ENCODE data around the gene LCA5L.
A peak's percentile ranks its signal among the peaks of the same experiment; 100 is the strongest.
"Not testable (repeated sequence)": the region's sequence is repeated elsewhere in the genome, so short reads cannot be mapped to it uniquely, and the experiment has no call there.

LCA5L gene

DNA sequence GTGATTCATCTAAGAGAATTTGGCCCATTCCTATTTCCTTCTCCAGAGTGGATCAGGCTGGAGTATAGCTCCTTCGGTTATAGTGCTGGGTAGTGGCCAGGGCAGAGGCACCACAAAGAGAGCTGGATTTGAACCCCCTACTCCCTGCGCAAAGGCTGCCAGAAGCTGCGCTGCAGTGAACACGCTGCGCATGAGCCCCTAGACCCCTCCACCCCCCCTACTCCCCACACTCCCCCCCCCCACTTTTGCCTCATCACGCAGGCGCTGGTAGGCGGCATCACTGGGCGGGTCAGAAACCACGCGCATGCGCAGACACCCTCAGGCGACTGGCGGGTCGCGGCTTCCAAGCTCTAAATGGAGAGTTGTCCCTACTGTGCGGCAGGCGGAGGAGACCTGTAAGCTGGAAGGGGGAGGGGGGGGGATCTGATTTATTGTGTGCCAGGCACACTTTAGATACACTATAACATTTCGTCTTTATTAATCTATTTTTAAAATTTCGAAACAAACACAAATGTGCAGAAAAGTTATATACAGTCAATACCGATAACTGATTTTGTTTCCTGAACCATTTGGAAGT is 58.0 kb downstream of the LCA5L start:
- peak; percentile 91 for DNase-seq (ENCODE audit: low read depth)

DNA sequence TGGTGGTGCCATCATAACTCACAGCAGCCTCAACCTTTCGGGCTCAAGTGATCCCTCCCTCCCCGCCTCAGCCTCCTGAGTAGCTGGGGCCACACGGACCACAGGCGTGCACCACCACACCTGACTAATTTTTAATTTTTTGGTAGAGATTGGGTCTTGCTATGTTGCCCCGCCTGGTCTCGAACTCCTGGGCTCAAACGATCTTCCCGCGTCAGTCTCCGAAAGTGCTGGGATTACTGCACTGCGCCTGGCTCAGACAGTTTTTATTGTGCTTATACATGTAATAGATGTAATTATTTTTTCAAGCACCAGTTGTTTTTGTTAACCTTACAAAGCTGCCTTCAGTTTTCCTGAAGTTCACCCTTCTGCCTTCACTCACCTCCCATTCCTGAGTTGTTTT is 58.7 kb downstream of the LCA5L start:
- no peak for DNase-seq (ENCODE audit: low read depth)

DNA sequence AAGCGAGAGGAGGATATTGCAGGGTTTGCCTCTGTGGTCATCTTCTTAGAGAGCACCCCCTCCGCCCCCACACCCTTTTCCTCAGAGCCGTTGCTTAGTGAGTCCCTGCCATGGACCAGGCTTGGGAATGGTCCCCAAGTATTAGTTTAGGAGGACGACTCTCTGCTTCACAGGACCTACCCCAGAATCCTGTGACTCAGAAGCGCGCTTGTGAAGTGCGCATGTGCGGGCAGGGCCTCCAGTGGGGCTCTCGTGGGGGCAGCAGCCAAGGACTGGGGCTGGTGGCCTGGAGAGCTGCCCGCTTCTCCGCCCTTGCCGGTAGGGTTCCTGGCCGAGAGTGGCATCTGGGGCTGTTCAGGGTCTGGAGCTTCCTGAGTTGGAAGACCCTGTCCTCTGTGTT is 59.4 kb downstream of the LCA5L start:
- DNase-seq (ENCODE audit: low read depth): no peak

DNA sequence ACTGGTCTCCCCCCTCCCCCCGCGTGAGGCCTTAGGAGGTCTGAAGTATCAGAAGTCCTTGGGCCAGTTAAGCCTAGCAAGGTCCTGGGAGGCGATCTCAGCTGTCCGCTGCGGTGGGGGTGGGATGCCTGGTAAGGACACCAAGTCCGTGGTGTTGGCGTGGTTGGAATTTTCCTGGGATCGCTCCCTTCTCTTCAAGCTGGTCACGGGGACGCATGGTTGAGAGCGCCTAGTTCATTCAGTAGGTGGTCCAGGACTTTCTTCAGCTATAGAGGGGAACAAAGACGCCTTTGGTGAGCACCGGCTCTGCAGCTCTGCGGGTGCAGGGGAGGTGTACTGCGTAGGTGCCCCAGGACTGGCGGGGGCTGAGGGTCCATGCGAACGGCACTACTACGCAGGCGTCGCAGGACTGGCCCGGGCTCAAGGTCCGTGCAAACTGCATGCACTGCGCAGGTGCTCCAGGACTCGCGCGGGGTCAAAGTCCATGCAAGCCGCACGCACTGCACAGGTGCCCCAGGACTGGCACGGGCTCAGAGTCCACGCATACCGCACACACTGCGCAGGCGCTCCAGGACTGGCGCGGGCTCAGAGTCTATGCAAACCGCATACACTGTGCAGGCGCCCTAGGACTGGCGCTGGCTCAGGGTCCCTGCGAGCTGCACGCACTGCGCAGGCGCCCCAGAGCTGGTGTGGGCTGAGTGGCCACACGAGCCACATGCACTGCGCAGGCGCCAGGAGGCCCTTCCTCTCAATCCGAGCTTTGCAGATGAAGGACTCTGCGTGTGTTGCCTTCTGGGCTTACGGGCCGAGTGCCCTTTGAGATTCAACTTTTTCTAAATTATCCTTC is 60.1 kb downstream of the LCA5L start:
- peak; percentile 38 for DNase-seq (ENCODE audit: low read depth)

DNA sequence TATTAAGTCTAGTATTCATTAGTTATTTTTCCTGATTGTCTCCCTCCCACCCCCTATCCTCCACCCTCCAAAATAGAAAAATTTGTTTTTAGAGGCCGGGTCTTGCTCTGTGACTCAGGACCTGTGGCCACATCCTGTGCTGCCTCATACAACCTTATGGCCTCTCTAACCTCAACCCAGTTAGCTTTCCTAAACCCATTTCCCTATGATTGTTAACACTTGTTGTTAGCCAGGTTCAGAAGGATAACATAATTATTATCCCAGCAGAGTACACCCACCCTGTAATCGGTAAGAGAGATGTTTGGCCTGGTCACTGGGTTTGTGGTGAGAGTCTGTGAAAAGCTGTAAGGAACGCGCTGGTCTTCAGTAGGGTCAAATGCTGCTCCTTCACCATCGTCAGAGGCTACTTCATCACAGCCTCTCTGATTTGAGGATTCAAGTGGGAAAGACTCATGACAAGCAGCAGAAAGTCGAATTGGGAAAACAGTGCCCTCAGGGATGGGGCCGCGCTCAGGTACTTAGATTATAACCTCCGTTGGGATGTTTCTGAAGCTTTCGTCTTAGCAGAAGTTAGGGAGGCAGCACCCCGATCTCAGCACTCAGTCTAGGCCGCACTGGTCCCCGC is 60.8 kb downstream of the LCA5L start:
- DNase-seq (ENCODE audit: low read depth): no peak

DNA sequence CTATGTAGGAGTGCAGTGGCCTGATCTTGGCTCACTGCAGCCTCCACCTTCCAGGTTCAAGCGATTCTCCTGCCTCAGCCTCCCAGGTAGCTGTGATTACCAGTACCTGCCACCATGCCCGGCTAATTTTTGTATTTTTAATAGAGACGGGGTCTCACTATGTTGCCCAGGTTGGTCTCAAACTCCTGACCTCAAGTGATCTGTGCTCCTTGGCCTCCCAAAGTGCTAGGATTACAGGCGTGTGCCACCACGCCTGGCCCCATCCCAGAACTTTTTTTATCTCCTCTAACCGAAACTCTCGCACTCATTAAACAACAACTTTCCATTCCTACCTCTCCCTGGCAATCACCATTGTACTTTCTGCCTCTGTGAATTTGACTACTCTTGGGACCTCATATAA is 63.5 kb downstream of the LCA5L start:
- DNase-seq (ENCODE audit: low read depth): not testable (repeated sequence)

DNA sequence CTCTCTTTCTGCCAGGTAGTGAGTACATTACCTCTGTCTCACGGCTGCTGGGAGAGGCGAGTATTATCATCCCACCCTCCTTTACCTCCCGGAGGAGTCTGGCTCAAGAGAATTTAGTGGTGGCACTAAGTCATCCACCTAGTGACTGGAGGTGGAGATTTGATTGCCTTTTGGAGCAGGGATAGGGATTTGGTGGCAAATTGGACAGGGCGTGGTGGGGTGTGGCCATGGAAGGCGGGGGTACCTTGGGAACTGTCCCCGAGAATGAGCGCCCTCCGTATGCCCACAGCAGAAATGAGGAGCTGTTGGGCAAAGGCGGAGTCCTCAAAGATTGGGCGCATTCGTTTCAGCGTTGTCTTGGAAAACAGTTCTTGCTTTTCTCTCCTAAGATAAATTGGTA is 64.6 kb downstream of the LCA5L start:
- no peak for DNase-seq (ENCODE audit: low read depth)

DNA sequence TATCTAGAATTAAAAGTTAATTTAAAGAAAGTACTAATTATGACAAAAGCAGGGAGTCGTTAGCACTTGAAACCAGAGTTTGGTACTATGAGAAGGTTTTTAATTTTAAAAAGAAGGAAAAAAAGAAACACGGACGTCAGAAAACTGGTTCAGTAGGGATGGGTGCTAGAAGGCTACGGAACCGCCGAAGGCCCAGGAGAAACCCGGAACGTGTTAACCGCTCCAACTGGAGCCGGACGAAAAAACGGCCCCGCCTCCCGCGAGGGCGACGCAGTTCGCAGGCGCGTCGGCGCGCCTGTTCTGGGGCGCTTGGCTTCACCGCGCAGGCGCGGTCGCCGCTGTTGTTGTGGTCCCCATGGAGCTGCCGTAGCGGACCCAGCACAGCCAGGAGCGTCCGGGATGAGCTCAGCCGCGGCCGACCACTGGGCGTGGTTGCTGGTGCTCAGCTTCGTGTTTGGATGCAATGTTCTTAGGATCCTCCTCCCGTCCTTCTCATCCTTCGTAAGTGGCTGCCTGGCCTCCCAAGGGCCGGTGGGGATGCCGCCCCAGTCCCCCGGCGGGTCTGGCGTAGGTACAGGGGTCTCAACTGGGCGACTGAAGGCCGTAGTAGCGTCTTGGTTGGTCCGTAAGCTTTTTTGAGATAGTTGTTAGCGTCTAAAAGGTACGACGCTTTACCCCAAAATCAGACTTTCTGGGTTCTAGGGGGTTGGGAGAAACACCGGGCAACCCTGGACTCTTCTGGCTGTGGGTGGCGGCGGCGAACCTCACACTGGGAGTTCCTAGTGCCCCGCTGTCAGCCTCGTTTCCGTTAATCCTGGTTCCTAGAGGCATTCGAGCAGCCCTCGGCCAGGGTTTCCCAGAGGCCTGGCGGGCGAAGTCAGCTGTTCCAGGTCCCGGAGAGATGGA is 65.3 kb downstream of the LCA5L start:
- peak; percentile 79 for DNase-seq (ENCODE audit: low read depth)

DNA sequence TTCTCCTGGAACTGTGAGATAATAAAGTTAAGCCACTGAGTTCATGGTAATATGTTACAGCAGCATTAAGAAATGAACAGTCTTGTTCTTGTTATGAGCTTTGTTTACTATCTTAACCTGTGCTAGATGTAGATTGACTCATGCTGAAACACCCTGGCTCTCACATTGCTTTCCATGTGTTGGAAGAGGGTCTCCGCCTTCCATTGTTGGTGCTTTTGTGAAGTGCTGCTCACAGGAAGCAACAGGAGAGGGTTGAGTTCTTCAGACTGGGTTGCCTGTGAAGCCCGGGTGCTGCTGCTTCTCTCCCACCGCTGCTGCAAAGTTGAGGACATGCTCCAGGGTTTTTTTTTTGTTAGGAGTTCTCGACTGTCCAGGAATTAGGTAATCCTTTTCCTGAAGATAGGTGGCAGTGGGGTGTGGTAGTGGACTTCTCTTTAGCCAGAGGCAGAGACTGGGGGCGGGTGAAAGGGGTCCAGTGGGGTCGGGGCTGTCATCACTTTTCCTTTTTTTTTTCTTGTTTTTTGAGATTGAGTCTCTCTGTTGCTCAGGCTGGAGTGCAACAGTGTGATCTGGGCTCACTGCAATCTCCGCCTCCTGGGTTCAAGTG is 68.0 kb downstream of the LCA5L start:
- DNase-seq (ENCODE audit: low read depth): no peak

DNA sequence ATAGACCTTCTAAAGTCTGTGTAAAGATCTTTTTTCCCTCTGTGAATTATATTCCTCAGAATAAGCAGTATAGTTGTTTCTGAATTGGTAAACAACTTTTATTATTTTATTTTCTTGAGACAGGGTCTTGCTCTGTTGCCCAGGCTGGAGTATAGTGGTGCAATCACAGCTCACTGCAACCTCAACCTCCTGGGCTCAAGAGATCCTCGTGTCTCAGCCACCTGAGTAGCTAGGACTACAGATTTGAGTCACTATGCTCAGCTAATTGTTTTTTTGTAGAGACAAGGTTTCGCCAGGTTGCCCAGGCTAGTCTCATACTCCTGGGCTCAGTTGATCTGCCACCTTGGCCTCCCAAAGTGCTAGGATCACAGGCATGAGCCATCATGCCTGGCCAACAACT is 70.1 kb downstream of the LCA5L start:
- no peak for DNase-seq (ENCODE audit: low read depth)

DNA sequence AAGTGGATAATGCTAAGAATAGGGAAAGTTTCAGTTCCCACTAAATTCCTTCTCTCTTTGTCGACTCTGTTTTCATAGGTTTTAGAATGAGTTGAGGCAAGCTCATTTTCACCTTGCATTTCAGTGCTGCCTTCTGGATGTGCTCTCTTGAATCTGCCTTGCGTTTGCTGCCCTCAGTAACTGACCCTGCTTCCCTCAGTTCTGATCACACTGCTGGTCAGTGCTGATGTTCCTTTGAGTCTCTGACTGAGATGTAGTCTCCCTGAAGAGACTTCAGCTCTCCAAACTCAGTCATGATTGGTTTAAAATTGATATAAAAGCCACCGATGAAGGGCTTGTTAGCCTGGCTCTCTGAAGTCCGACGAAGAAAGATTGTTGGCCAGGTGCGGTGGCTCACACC is 71.5 kb downstream of the LCA5L start:
- DNase-seq (ENCODE audit: low read depth): no peak

DNA sequence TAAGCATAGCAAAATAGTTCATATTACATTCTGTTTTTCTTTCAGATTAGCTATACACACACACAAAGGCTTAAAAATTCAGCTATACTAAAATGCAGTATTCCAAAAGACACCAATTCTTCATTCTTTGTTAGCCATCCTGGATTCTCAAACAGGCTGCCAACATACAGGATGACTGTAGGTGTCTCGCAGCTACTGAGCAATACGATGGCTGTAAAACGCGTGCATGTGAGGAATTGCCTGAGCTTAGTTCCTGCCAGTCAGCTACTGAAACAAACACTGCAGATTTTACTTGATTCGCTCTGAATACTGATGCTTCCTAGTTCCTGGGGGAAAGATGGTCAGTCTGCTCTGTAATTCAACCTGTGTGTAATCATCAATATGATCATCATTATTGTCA is 71.9 kb downstream of the LCA5L start:
- no peak for DNase-seq (ENCODE audit: low read depth)

DNA sequence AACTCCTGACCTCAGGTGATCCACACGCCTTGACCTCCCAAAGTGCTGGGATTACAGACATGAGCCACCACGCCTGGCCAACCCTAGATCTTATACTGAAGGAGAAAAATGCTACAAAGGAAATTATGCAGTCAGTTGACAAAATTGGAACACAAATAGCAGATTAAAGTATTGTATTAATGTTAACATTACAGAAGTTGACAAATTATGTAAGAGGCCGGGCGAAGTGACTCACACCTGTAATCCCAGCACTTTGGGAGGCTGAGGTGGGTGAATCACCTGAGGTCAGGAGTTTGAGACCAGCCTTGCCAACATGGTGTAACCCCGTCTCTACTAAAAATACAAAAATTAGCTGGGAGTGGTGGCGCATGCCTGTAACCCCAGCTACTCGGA is 75.7 kb downstream of the LCA5L start:
- not testable (repeated sequence) for DNase-seq (ENCODE audit: low read depth)

DNA sequence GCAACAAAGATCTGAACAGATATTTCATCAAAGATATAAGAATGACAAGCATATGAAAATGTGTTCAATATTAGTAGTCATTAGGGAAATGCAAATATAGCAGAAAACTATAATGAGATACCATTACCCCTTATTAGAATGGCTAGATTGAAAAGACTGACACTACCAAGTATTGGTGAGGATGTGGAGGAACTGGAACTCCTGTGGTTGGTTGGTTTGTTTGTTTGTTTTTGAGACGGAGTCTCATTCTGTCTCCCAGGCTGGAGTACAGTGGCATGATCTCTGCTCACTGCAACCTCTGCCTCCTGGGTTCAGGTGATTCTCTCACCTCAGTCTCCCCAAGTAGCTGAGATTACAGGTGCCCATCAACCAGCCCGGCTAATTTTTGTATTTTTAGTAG is 77.8 kb downstream of the LCA5L start:
- no peak for DNase-seq (ENCODE audit: low read depth)

DNA sequence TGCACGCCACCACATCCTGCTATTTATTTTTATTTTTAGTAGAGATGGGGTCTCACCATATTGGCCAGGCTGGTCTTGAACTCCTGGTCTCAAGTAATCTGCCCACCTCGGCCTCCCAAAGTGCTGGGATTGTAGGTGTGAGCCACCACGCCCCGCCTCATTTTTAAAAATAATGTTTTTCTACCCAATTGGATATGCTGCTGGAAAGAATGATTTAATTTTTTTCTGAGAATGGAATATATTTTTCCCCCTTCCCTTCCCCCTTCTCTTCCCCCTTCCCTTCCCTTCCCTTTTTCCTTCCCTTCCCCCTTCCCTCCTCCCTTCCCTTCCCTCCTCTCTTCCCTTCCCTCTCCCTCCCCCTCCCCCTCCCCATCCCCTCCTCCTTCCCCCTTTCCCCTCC is 79.0 kb downstream of the LCA5L start:
- DNase-seq (ENCODE audit: low read depth): no peak

DNA sequence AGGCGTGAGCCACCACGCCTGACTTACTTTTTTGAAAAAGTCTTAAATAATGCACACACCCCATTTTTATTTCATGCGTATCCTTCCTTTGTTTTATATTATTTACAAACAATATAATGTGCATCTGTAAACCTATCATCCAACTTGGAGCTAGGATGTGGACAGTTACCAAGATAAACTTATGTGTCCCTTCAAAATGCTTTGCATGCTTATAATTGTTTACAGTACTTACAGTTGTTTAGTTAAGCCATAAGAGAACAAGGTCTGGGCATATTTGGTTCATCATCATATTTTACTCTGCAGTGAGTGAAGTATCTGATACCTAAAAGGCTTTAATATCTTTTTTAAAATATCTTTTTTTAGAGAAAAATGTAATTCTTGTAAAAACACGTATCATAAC is 80.6 kb downstream of the LCA5L start:
- no peak for DNase-seq (ENCODE audit: low read depth)

DNA sequence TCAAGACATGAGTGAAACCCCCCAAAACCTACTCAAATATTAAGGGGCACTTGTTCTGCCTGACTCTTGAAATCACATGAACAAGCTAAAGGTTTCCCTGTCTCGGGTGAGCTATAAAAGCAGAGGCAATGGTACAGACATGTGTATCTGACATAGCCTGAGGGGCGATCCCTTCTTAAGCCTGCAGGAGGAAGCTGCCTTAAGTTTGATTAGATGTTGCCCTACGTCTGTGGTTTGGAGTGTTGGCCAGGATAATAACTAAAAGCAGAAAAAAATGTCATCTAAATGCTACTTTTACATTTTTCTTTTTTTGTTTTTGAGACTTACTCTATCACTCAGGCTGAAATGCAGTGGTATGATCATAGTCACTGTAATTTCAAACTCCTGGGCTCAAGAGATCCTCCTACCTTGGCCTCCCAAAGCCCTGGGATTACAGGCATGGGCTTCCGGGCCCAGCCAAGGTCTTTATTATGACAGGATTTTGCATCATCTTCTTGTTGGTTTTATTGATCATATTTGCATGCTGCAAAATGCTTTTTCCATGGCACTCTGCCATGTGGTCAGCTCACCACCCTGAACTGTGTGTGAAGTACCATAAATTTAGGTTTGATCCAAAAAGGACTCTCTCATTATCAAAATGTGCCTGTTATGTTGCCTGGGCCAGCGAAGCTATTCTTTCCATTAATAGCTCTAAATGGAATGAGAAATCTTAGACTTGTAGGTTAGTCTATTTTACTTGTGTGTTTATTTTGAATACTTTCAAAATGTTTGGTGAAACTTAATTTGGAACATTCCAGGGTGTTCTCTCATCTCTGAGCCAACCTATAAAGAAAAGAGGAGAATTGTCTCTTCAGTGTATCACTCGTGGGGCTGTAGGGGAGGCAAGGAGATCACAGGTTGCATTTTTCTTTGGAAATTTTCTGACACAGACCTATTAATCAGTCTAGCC is 81.7 kb downstream of the LCA5L start:
- DNase-seq (ENCODE audit: low read depth): no peak

DNA sequence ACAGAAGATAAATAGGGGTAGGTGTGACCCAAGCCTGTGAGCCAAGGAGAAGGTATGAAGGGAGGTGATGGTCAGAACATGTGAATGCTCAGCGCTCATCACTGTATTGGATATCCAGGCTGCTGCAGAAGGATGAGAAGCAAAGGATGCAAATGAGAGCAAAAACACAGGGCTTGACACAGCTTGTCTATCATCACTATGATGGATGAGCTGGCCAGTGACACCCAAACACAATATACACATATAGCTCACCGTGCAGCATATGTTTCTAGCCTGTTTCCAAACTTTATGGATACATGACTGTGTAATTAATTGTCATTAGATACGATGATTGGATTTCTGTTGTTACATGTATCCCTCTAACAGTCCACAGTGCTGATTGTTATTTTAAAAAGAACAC is 82.8 kb downstream of the LCA5L start:
- no peak for DNase-seq (ENCODE audit: low read depth)

DNA sequence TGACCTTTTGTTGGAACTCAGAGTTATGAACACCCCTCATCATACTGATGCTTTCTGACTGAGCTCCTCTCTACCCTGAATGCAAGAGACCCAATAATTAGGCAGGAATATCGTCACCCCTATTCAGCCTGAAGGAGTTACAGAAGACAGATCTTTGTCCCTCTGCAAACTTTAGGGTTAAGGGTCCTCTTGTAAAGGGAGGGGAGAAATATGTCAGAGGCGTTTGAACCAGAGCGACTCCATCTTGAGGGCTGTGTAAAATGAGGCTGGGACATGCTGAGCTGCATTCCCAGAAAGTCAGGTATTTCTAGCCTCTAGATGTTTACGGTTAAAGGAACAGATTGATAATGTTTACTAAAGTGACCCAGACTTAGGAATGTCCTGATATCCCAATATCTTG is 86.2 kb downstream of the LCA5L start:
- DNase-seq (ENCODE audit: low read depth): no peak

Measured in activated T-cell treated with anti-CD3 and anti-CD28 coated beads for 1 hour (primary cell).